Activated T-cell treated with anti-CD3 and anti-CD28 coated beads for 24 hours (primary cell): ENCODE data around the gene NFATC4.

ENCODE experiments used
- DNase-seq: peaks from one replicate; pipeline ENCODE4 v3.0.0-alpha.2; 2020; ENCODE audit warnings: low read depth

The NFATC4 gene

GRCh38 chr14:24411443-24412389, 43.7 kb downstream of the NFATC4 start:
- no peak for DNase-seq

DNA sequence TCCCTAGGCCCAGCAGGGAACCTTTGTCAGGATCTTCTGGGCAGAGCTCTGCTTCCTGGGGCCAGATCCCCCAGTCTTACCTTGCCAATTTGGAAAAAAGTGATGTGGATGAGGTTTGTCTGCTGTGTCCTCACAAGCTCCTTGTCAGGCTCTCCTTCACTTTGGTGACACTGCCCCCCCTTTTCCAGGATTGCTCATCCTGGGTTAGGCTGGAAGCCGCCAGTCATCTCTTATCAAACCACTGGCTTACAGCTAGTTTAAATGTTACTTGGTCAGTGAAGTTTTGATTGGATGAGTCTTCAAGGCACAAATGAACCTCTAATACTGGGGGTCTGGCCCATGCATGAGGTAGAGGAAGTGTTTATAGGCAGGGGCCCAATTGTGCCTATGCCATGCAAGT, 46.1 kb downstream of the NFATC4 start:
- DNase-seq, result no peak

DNA sequence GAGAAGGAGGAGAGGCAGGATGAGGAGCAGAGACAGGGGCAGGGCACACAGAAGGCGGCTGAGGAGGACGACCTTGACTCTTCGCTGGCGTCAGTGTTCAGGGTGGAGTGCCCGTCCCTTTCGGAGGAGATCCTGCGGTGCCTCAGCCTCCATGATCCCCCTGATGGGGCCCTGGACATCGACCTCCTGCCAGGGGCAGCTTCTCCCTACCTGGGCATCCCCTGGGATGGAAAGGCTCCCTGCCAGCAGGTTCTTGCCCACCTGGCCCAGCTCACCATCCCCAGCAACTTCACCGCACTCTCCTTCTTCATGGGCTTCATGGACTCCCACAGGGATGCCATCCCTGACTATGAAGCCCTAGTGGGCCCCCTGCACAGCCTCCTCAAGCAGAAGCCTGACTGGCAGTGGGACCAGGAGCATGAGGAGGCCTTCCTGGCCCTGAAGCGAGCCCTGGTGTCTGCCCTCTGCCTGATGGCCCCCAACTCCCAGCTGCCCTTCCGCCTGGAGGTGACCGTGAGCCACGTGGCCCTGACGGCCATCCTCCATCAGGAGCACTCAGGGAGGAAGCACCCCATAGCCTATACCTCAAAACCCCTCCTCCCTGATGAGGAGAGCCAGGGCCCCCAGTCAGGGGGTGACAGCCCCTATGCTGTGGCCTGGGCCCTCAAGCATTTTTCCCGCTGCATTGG, 46.9 kb downstream of the NFATC4 start:
- no peak for DNase-seq

GRCh38 chr14:24415421-24416253, 47.7 kb downstream of the NFATC4 start:
- no peak for DNase-seq

GRCh38 chr14:24416254-24416931, 48.4 kb downstream of the NFATC4 start:
- DNase-seq, result no peak

DNA sequence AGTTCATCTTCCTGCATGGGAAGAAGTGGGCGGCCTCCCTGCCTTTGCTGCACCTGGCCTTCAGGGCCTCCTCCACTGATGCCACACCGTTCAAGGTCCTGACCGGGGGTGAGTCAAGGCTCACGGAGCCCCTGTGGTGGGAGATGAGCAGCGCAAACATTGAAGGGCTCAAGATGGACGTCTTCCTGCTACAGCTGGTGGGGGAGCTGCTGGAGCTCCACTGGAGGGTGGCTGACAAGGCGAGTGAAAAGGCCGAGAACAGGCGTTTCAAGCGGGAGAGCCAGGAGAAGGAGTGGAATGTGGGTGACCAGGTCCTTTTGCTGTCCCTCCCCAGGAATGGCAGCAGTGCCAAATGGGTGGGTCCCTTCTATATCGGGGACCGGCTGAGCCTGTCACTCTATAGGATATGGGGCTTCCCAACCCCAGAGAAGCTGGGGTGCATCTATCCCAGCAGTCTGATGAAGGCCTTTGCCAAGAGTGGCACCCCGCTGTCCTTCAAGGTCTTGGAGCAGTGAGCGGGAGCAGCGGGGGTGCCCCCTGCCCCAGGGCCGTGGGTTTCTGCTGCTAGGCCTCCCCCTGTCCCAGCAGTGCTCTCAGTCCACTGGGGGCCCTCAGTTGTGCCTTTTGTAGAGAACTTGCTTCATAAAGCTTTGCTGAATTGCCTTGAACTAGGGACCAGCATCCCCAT, 49.1 kb downstream of the NFATC4 start:
- no peak for DNase-seq

DNA sequence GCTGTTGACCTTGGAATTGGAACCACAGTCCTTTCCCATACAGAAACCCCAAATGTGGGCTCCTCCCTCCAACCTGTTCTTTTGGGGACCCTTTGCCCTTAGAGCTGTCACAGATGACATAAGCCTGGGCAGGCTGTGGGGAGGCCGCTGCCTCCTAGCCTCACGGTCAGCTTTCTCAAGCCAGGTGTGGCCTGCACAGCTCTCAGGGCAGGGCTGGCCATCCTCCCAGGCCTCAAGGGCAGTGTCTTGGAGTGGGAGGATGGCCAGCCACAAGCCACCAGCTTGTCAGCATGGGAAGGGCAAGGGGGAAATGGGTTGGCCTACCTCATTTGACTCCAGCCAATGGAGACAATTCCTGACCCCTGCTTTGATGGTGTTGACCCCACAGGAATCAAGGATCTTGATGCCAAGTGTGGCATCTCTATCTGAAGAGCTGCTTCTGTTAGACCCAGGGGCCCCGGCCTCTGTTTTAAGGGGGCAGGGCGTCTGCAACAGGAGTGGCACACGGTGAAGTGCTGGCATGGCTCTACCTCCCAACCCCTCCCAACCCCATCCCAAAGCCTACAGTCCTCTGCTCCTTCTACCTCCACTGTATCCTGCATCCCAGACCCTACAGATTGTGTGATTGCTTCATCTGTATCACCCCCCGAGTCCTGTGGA, 50.0 kb downstream of the NFATC4 start:
- no peak for DNase-seq

- no peak for DNase-seq
Measured at GRCh38 chr14:24418492-24418873, 50.5 kb downstream of the NFATC4 start.

DNA sequence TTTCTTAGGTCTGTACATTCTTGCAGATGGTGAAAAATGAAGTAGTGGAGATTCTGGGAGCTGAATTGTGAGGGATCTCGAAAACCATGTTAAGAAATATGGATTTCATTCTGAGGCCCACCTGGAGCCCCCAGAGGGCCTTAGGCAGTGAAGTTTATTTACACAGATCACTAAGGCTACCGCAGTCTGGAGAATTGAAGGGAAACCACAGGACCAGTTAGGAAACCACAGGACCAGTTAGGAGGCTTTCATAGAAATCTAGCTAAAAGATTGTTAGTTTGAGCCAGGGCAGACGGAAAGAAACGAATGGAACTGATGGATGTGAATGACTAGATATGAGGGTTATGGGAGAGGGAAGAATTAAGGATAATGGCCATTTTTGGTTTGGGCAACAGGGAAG, 54.3 kb downstream of the NFATC4 start:
- no peak for DNase-seq

- DNase-seq, result no peak
Measured at GRCh38 chr14:24422694-24423601, 55.0 kb downstream of the NFATC4 start.

- DNase-seq, result no peak
Measured at GRCh38 chr14:24425704-24426103, 57.7 kb downstream of the NFATC4 start.

- DNase-seq, result no peak
Measured at GRCh38 chr14:24426150-24426911, 58.3 kb downstream of the NFATC4 start.

- DNase-seq, result no peak
Measured at GRCh38 chr14:24426912-24427536, 59.0 kb downstream of the NFATC4 start.

GRCh38 chr14:24427537-24428508, 59.8 kb downstream of the NFATC4 start:
- DNase-seq, result no peak

- DNase-seq, result no peak
Measured at GRCh38 chr14:24428628-24429394, 60.8 kb downstream of the NFATC4 start.
